ENCODE measurements around the gene OSBPL9. TPM values are rescaled to one million over a fixed set of nuclear protein-coding genes. Genes with fewer than 3 reads are reported as not detected.

OSBPL9 gene
- total and polyA plus RNA-seq, 2 experiments from 2014 or later, result 82.7 to 102 TPM

- TF ChIP-seq ZNF331 (CRISPR knock-in tag; IDR thresholded peaks at IDR 0.05; ENCODE audit: low read depth) (no peak), CREB1 (CRISPR knock-in tag; IDR thresholded peaks at IDR 0.05; ENCODE audit: low read depth) (no peak), EZH2phosphoT487 (IDR thresholded peaks at IDR 0.05; ENCODE audit: unreplicated experiment) (no peak), POLR2AphosphoS5 (IDR thresholded peaks at IDR 0.05; ENCODE audit: low read depth) (no peak)
Measured at GRCh38 chr1:51583532-51583931, 33.4 kb upstream of the OSBPL9 start (continued).

- ATAC-seq (no peak), DNase-seq (ENCODE audit: low spot score) (no peak)
- TF ChIP-seq ZNF331 (CRISPR knock-in tag; IDR thresholded peaks at IDR 0.05; ENCODE audit: low read depth) (no peak), ZNF114 (CRISPR knock-in tag; IDR thresholded peaks at IDR 0.05) (no peak), POLR2AphosphoS5 (IDR thresholded peaks at IDR 0.05; ENCODE audit: low read depth) (no peak), JUNB (IDR thresholded peaks at IDR 0.05; ENCODE audit: unreplicated experiment) (no peak), CREB1 (CRISPR knock-in tag; IDR thresholded peaks at IDR 0.05; ENCODE audit: low read depth) (no peak), ETS1 (IDR thresholded peaks at IDR 0.05) (no peak), NANOG (IDR thresholded peaks at IDR 0.05; ENCODE audit: borderline replicate concordance) (no peak), ZNF462 (CRISPR knock-in tag; IDR thresholded peaks at IDR 0.05) (no peak), STAT1 (IDR thresholded peaks at IDR 0.05; ENCODE audit: unreplicated experiment) (no peak), EZH2phosphoT487 (IDR thresholded peaks at IDR 0.05; ENCODE audit: unreplicated experiment) (no peak), EZH2 (IDR thresholded peaks at IDR 0.05; ENCODE audit: low read depth, unreplicated experiment) (no peak)
- TF ChIP-seq, protein P1, sequence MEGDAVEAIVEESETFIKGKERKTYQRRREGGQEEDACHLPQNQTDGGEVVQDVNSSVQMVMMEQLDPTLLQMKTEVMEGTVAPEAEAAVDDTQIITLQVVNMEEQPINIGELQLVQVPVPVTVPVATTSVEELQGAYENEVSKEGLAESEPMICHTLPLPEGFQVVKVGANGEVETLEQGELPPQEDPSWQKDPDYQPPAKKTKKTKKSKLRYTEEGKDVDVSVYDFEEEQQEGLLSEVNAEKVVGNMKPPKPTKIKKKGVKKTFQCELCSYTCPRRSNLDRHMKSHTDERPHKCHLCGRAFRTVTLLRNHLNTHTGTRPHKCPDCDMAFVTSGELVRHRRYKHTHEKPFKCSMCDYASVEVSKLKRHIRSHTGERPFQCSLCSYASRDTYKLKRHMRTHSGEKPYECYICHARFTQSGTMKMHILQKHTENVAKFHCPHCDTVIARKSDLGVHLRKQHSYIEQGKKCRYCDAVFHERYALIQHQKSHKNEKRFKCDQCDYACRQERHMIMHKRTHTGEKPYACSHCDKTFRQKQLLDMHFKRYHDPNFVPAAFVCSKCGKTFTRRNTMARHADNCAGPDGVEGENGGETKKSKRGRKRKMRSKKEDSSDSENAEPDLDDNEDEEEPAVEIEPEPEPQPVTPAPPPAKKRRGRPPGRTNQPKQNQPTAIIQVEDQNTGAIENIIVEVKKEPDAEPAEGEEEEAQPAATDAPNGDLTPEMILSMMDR (conservative IDR thresholded peaks at IDR 0.05; ENCODE audit: low read depth in 2 of 2), result no peak
- TF ChIP-seq, protein P2, sequence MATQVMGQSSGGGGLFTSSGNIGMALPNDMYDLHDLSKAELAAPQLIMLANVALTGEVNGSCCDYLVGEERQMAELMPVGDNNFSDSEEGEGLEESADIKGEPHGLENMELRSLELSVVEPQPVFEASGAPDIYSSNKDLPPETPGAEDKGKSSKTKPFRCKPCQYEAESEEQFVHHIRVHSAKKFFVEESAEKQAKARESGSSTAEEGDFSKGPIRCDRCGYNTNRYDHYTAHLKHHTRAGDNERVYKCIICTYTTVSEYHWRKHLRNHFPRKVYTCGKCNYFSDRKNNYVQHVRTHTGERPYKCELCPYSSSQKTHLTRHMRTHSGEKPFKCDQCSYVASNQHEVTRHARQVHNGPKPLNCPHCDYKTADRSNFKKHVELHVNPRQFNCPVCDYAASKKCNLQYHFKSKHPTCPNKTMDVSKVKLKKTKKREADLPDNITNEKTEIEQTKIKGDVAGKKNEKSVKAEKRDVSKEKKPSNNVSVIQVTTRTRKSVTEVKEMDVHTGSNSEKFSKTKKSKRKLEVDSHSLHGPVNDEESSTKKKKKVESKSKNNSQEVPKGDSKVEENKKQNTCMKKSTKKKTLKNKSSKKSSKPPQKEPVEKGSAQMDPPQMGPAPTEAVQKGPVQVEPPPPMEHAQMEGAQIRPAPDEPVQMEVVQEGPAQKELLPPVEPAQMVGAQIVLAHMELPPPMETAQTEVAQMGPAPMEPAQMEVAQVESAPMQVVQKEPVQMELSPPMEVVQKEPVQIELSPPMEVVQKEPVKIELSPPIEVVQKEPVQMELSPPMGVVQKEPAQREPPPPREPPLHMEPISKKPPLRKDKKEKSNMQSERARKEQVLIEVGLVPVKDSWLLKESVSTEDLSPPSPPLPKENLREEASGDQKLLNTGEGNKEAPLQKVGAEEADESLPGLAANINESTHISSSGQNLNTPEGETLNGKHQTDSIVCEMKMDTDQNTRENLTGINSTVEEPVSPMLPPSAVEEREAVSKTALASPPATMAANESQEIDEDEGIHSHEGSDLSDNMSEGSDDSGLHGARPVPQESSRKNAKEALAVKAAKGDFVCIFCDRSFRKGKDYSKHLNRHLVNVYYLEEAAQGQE (IDR thresholded peaks at IDR 0.05; ENCODE audit: unreplicated experiment), result no peak
Measured at GRCh38 chr1:51584021-51584420, 32.9 kb upstream of the OSBPL9 start.

More at GRCh38 chr1:51584021-51584420, 32.9 kb upstream of the OSBPL9 start:
- H3K27ac ChIP-seq (ENCODE audit: low read depth), result no peak overlapping the region
- H3K4me1 ChIP-seq (ENCODE audit: insufficient read depth), result no peaks in the 10 kb centered on the region
- no peaks in the 10 kb centered on the region for H3K27me3 ChIP-seq (ENCODE audit: insufficient read depth)
- no peaks in the 10 kb centered on the region for H3K79me2 ChIP-seq (replicated peaks; ENCODE audit: insufficient read depth)
- H3F3A ChIP-seq (replicated peaks; ENCODE audit: low read depth), result no peaks in the 10 kb centered on the region
- H4K20me1 ChIP-seq (replicated peaks; ENCODE audit: insufficient read depth), result no peaks in the 10 kb centered on the region
- no peaks in the 10 kb centered on the region for H3K9me2 ChIP-seq (ENCODE audit: insufficient read depth)
- H3K36me3 ChIP-seq (ENCODE audit: insufficient read depth), result no peaks in the 10 kb centered on the region
- H3K4me2 ChIP-seq, result no peak overlapping the region
- Mint-ChIP-seq H3K9me3 (no peaks in the 10 kb centered on the region), H3K27me3 (ENCODE audit: insufficient read depth, low read depth, poor library complexity) (no peaks in the 10 kb centered on the region), H3K36me3 (ENCODE audit: low read depth) (no peaks in the 10 kb centered on the region), H3K4me3 (no peak overlapping the region), H3K4me1 (no peaks in the 10 kb centered on the region), H3K27ac (no peak overlapping the region)
- no peak overlapping the region for H3K4me3 ChIP-seq
- H2AFZ ChIP-seq, result no peak overlapping the region
